Measurements from ENCODE around the gene LRRC47. TPM values are rescaled to one million over a fixed set of nuclear protein-coding genes. Genes with fewer than 3 reads are reported as not detected.

The LRRC47 gene
- total and polyA plus RNA-seq, 2 of the 8 experiments (the other 6 are each of a cell fraction or from before 2014, with no cell fraction given) = 38.3 to 82.4 TPM

DNA sequence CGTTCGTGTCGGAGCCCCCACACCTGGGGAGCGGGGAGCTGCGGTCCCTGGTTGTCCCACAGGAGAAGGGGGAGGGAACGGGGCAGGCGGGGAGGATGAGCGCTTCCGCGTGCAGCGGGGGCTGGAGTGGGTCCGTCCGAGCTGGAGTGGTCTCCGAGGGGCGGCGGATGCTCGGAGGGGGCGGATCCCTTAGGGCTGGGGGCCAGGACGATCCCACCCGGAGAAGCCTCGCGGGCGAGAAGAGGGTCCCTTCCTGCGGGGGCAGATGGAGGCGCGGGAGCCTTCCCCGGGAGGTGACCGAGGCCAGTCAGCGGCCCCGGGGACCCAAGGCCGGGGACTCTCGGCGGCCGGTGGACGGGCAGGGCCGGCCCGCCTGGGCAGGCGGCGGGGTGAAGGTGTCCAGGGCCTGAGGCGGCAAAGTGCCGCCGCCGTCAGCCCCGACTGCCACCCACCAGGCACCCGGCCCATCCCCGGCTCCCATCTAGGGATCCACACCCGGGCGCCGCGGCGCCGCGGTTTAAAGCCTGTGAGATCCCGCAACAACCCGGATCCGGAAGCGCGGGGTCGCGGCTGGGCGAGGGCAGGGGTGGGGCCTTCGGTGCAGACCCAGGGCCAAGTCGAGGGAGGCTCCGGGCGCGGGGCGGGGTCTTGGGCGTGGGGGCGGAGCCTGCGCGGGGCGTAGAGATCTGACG lies 49.3 kb downstream of the LRRC47 start (continued):
- TF ChIP-seq, protein P1, sequence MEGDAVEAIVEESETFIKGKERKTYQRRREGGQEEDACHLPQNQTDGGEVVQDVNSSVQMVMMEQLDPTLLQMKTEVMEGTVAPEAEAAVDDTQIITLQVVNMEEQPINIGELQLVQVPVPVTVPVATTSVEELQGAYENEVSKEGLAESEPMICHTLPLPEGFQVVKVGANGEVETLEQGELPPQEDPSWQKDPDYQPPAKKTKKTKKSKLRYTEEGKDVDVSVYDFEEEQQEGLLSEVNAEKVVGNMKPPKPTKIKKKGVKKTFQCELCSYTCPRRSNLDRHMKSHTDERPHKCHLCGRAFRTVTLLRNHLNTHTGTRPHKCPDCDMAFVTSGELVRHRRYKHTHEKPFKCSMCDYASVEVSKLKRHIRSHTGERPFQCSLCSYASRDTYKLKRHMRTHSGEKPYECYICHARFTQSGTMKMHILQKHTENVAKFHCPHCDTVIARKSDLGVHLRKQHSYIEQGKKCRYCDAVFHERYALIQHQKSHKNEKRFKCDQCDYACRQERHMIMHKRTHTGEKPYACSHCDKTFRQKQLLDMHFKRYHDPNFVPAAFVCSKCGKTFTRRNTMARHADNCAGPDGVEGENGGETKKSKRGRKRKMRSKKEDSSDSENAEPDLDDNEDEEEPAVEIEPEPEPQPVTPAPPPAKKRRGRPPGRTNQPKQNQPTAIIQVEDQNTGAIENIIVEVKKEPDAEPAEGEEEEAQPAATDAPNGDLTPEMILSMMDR (IDR thresholded peaks at IDR 0.05; ENCODE audit: control extremely low read depth in 1 of 3, insufficient read depth in 1 of 3, low read depth in 1 of 3, low read length in 3 of 3) = 0 out of 4 replicates have a peak, but pooled peaks of 1 of the 3 experiments have one; percentile 11
- TF ChIP-seq TCF12 (IDR thresholded peaks at IDR 0.05; ENCODE audit: low read depth, low read length) = 0 out of 2 replicates have a peak, but pooled peaks have one; percentile 52
- TF ChIP-seq ASH2L (IDR thresholded peaks at IDR 0.05; ENCODE audit: low read length) = peak; percentile 45
- no peak for TF ChIP-seq SRF (IDR thresholded peaks at IDR 0.05; ENCODE audit: low read depth, low read length)
- TF ChIP-seq CTBP2 (IDR thresholded peaks at IDR 0.05; ENCODE audit: borderline replicate concordance, insufficient read depth, insufficient read length, low read length) = no peak
- no peak for TF ChIP-seq KDM5A (IDR thresholded peaks at IDR 0.05; ENCODE audit: low read length)
- 0 out of 4 replicates have a peak, but pooled peaks of 1 of the 2 experiments have one; percentile 26 for TF ChIP-seq SIN3A (conservative IDR thresholded peaks at IDR 0.05 in 1 of 2, IDR thresholded peaks at IDR 0.05 in 1 of 2; ENCODE audit: low read depth in 1 of 2, low read length in 2 of 2)
- TF ChIP-seq SIRT6 (IDR thresholded peaks at IDR 0.05; ENCODE audit: low read length) = no peak
- TF ChIP-seq, protein P2, sequence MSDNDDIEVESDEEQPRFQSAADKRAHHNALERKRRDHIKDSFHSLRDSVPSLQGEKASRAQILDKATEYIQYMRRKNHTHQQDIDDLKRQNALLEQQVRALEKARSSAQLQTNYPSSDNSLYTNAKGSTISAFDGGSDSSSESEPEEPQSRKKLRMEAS (IDR thresholded peaks at IDR 0.05) = no peak; the same call in 1 of the 2 replicates
- TF ChIP-seq JUN (IDR thresholded peaks at IDR 0.05; ENCODE audit: low read depth, low read length) = no peak

Data from H1 (cell line).